CD14-positive monocyte (primary cell): Measurements from ENCODE around the gene SSR3. TPM values are rescaled to one million over a fixed set of nuclear protein-coding genes. Genes with fewer than 3 reads are reported as not detected.

Experiments used
- DNase-seq, 3 donors: peaks; one replicate each; pipeline ENCODE4 v3.0.0-alpha.2; 2011 to 2022
- H2AFZ ChIP-seq: 2 replicates; pipeline ENCODE4 v1.6.0; 2012; ENCODE audit warnings: mild to moderate bottlenecking, low read depth, low read length, inconsistent platforms; ENCODE audit not compliant: insufficient read depth, poor library complexity, severe bottlenecking
- H3K27ac ChIP-seq, 2 donors: 1 replicate in 1 of 2; 2 replicates in 1 of 2; pipeline ENCODE4 v1.5.1; 2012 to 2013; ENCODE audit warnings: low read length in 2 of 2, control low read depth in 1 of 2, inconsistent platforms in 1 of 2, low read depth in 1 of 2, mild to moderate bottlenecking in 1 of 2
- H3K27me3 ChIP-seq, 2 donors: one replicate each; pipeline versions ENCODE4 v1.6.0 to v1.6.1; 2011 to 2013; ENCODE audit warnings: low read length in 2 of 2; ENCODE audit not compliant: control insufficient read depth in 2 of 2, insufficient read depth in 2 of 2
- H3K36me3 ChIP-seq, 2 donors: replicated peaks in 1 of 2; 1 replicate in 1 of 2; 2 replicates in 1 of 2; pipeline versions ENCODE4 v1.5.1 to v1.6.1; 2012 to 2013; ENCODE audit warnings: low read length in 2 of 2, control low read depth in 1 of 2, inconsistent platforms in 1 of 2, mild to moderate bottlenecking in 1 of 2; ENCODE audit not compliant: insufficient read depth in 2 of 2, control insufficient read depth in 1 of 2
- H3K4me1 ChIP-seq, 2 donors: 1 replicate in 1 of 2; 2 replicates in 1 of 2; pipeline versions ENCODE4 v1.5.1 to v1.6.1; 2012 to 2013; ENCODE audit warnings: low read length in 2 of 2, control low read depth in 1 of 2, inconsistent platforms in 1 of 2, mild to moderate bottlenecking in 1 of 2, moderate library complexity in 1 of 2; ENCODE audit not compliant: insufficient read depth in 2 of 2, control insufficient read depth in 1 of 2
- H3K4me2 ChIP-seq: replicated peaks from 2 replicates; pipeline ENCODE3; 2012; ENCODE audit warnings: low read length, moderate library complexity, mild to moderate bottlenecking; ENCODE audit not compliant: poor library complexity, severe bottlenecking; ENCODE audit errors: extremely low read depth
- H3K4me3 ChIP-seq, 3 experiments: fragments of 200-600 bp in 1 of 3; sonication (generic) in 1 of 3; replicated peaks in 1 of 3; 1 replicate in 2 of 3; 2 replicates in 1 of 3; pipeline ENCODE4 v1.5.1; 2011 to 2013; ENCODE audit warnings: low read length in 3 of 3, mild to moderate bottlenecking in 3 of 3, control low read depth in 2 of 3, low read depth in 2 of 3, inconsistent platforms in 1 of 3, moderate library complexity in 1 of 3
- H3K79me2 ChIP-seq: 2 replicates; pipeline ENCODE4 v1.6.0; 2012; ENCODE audit warnings: mild to moderate bottlenecking, control low read depth, inconsistent platforms, low read length, moderate library complexity; ENCODE audit not compliant: insufficient read depth
- H3K9ac ChIP-seq: 2 replicates; pipeline ENCODE4 v1.6.0; 2017; ENCODE audit warnings: low read length, mild to moderate bottlenecking; ENCODE audit not compliant: insufficient read depth, poor library complexity, severe bottlenecking
- H3K9me3 ChIP-seq, 2 donors: replicated peaks in 1 of 2; 1 replicate in 1 of 2; 2 replicates in 1 of 2; pipeline versions ENCODE4 v1.5.1 to v1.6.1; 2012 to 2013; ENCODE audit warnings: low read length in 2 of 2, control low read depth in 1 of 2; ENCODE audit not compliant: control insufficient read depth in 1 of 2, insufficient read depth in 1 of 2
- H4K20me1 ChIP-seq: 2 replicates; pipeline ENCODE4 v1.6.0; 2012; ENCODE audit warnings: mild to moderate bottlenecking, low read length, control low read depth, moderate library complexity; ENCODE audit not compliant: insufficient read depth
- H3K27ac Mint-ChIP-seq, 7 donors: one replicate each; pipeline ENCODE4 v1.8.0; 2020; ENCODE audit warnings: mild to moderate bottlenecking in 7 of 7, mixed read lengths in 7 of 7, moderate library complexity in 6 of 7, inconsistent platforms in 2 of 7
- H3K27me3 Mint-ChIP-seq, 3 donors: one replicate each; pipeline ENCODE4 v1.8.0; 2021 to 2022; ENCODE audit warnings: low read depth in 3 of 3, mild to moderate bottlenecking in 3 of 3, mixed read lengths in 3 of 3, moderate library complexity in 3 of 3, inconsistent platforms in 1 of 3
- H3K36me3 Mint-ChIP-seq, 2 donors: one replicate each; pipeline ENCODE4 v1.8.0; 2020; ENCODE audit warnings: mixed read lengths in 2 of 2, inconsistent platforms in 1 of 2, mild to moderate bottlenecking in 1 of 2
- H3K4me1 Mint-ChIP-seq: one replicate; pipeline ENCODE4 v1.8.0; 2020; ENCODE audit warnings: mild to moderate bottlenecking, mixed read lengths
- H3K4me3 Mint-ChIP-seq, 2 donors: one replicate each; pipeline ENCODE4 v1.8.0; 2020; ENCODE audit warnings: mild to moderate bottlenecking in 2 of 2, mixed read lengths in 2 of 2, moderate library complexity in 1 of 2
- H3K9me3 Mint-ChIP-seq, 7 donors: one replicate each; pipeline ENCODE4 v1.8.0; 2020 to 2022; ENCODE audit warnings: mixed read lengths in 7 of 7, mild to moderate bottlenecking in 6 of 7, moderate library complexity in 6 of 7, inconsistent platforms in 2 of 7
- CTCF ChIP-seq: fragments of 200-600 bp; IDR thresholded peaks from one replicate; pipeline ENCODE4 v1.8.0; 2022; ENCODE audit warnings: antibody characterized with exemption, mild to moderate bottlenecking
- WGBS: methylation state at CpG from one replicate; pipeline ENCODE4 v1.1.5; 2013; ENCODE audit warnings: missing lambda C conversion rate; ENCODE audit not compliant: insufficient coverage; 5-methylcytosine and 5-hydroxymethylcytosine counted together
- intact Hi-C, 2 donors: fragments of 100-400 bp; cut with micrococcal nuclease; formaldehyde crosslinking; loops; one replicate each; pipeline versions ENCODE4 v1.15.0 to v1.15.1; 2023
- polyA plus RNA-seq, 3 donors: library from polyadenylated mRNA; depleted of rRNA in 1 of 3; unstranded in 2 of 3; stranded (reverse) in 1 of 3; fragments of 300-500 nt in 2 of 3; fragments of >200 nt in 1 of 3; fragmentation: Illumina TruSeq in 2 of 3; gene quantifications; 1 replicate in 2 of 3; 2 replicates in 1 of 3; pipeline ENCODE4 v1.2.3, GENCODE V29; 2012 to 2021

The SSR3 gene
- polyA plus RNA-seq, 3 donors: 46.6 to 243 (median 230) TPM

GRCh38 chr3:156579427-156579851, 24.5 kb upstream of the SSR3 start:
- no CpG with 5 or more reads among the region's 2 CpGs for WGBS
- peak overlapping the region in 1 of 2 donors; percentile 75 for H3K27ac ChIP-seq
- no peaks in the 10 kb centered on the region for H3K36me3 Mint-ChIP-seq

DNA sequence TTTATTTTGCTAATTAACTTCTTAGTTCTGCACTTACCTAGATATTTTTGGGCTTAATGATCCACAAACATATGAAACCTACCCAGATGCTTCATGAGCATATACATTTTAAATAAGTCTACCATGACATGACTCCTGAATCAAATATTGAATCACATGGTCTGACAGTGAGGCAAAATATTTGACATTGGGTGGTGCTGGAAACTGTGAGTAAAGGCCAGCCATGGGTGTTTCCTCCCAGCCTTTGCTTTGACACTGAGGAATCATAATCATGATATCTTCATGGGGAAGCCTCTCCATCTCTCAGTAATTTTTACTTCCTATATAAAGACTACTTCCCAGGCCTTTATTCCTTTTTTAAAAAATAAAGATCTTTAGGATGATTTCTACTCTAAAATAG, 22.8 kb upstream of the SSR3 start:
- H3K27me3 ChIP-seq: no peaks in the 10 kb centered on the region
- intact Hi-C loops: no loop called here
- TF ChIP-seq CTCF: no peak
- Mint-ChIP-seq H3K9me3 (peaks cover 0 to 2% (median 0%) of the 10 kb centered on the region in 7 donors), H3K27ac (peak overlapping the region in 4 of 7 donors; percentile 25 to 83 (median 56)), H3K4me3 (no peak overlapping the region), H3K36me3 (no peaks in the 10 kb centered on the region), H3K27me3 (peaks cover 0 to 3% (median 0%) of the 10 kb centered on the region in 3 donors), H3K4me1 (peaks cover 39% of the 10 kb centered on the region)
- no peaks in the 10 kb centered on the region for H3K9me3 ChIP-seq
- no peak overlapping the region for H2AFZ ChIP-seq
- H3K27ac ChIP-seq: peak overlapping the region in 1 of 2 donors; percentile 71
- H3K4me3 ChIP-seq: no peak overlapping the region
- no peak overlapping the region for H3K9ac ChIP-seq
- DNase-seq: peak in 2 of 3 donors; percentile 20 to 28
- H3K36me3 ChIP-seq: no peaks in the 10 kb centered on the region
- H3K79me2 ChIP-seq: no peaks in the 10 kb centered on the region
- no peak overlapping the region for H3K4me2 ChIP-seq
- H3K4me1 ChIP-seq: peaks cover 39 to 56% of the 10 kb centered on the region in 2 donors
- H4K20me1 ChIP-seq: no peaks in the 10 kb centered on the region

More at GRCh38 chr3:156579427-156579851, 24.5 kb upstream of the SSR3 start:
- Mint-ChIP-seq H3K4me3 (peak overlapping the region in 1 of 2 donors; percentile 54), H3K27me3 (peaks cover 0 to under 1% (median 0%) of the 10 kb centered on the region in 3 donors), H3K4me1 (peaks cover 50% of the 10 kb centered on the region), H3K9me3 (peaks cover 0 to 2% (median 0%) of the 10 kb centered on the region in 7 donors), H3K27ac (peak overlapping the region; percentile 7 to 91 (median 83))
- H2AFZ ChIP-seq: peak overlapping the region; percentile 8
- peak overlapping the region in 1 of 3 experiments; percentile 23 for H3K4me3 ChIP-seq
- intact Hi-C loops: no loop called here
- no peak overlapping the region for H3K9ac ChIP-seq
- TF ChIP-seq CTCF: no peak
- no peaks in the 10 kb centered on the region for H4K20me1 ChIP-seq
- H3K36me3 ChIP-seq: no peaks in the 10 kb centered on the region
- H3K27me3 ChIP-seq: no peaks in the 10 kb centered on the region
- no peaks in the 10 kb centered on the region for H3K9me3 ChIP-seq
- peak; percentile 71 to 84 (median 77) for DNase-seq
- H3K4me1 ChIP-seq: peaks cover 47 to 73% of the 10 kb centered on the region in 2 donors
- peak overlapping the region; percentile 27 for H3K4me2 ChIP-seq
- H3K79me2 ChIP-seq: no peaks in the 10 kb centered on the region
